Ovary (tissue), 3 donors: Measurements from ENCODE around the gene CDK6.

Source experiments
- CTCF ChIP-seq, 3 donors: fragments of 450-650 bp in 2 of 3; fragments of 200-600 bp in 1 of 3; IDR thresholded peaks; one replicate each; pipeline versions ENCODE4 v1.5.1 to v1.8.0; 2016 to 2022; ENCODE audit warnings: antibody characterized with exemption in 3 of 3, mild to moderate bottlenecking in 1 of 3
- EP300 ChIP-seq: sonication (generic); formaldehyde crosslinking; IDR thresholded peaks from one replicate; pipeline ENCODE4 v1.6.1; 2017; ENCODE audit warnings: antibody characterized with exemption
- donor health status: DM: no; HTN: no; CAD: no.

- no peak for TF ChIP-seq CTCF (IDR thresholded peaks at IDR 0.05)
- no peak for TF ChIP-seq EP300
Observed at GRCh38 chr7:92612501-92612900, 223.9 kb downstream of the CDK6 start.
